Breast epithelium (tissue), 4 donors: Measurements from ENCODE around the gene SFTA2. TPM values are rescaled to one million over a fixed set of nuclear protein-coding genes. Genes with fewer than 3 reads are reported as not detected.
A peak's percentile ranks its signal among the peaks of the same experiment; 100 is the strongest.

ENCODE experiments used
- DNase-seq, 2 donors: peaks; one replicate each; pipeline ENCODE4 v3.0.0-alpha.2; 2019; ENCODE audit warnings: low spot score in 2 of 2
- H3K27ac ChIP-seq, 2 donors: fragments of 200-600 bp; sonication (generic) in 1 of 2; one replicate each; pipeline ENCODE4 v1.5.1; 2016 to 2019; ENCODE audit warnings: mild to moderate bottlenecking in 1 of 2
- H3K27me3 ChIP-seq, 2 donors: fragments of 200-600 bp; sonication (generic) in 1 of 2; one replicate each; pipeline versions ENCODE4 v1.5.1 to v1.6.0; 2017 to 2019; ENCODE audit warnings: control low read depth in 1 of 2, mild to moderate bottlenecking in 1 of 2
- H3K36me3 ChIP-seq: fragments of 200-600 bp; one replicate; pipeline ENCODE4 v1.5.1; 2019
- H3K4me1 ChIP-seq, 2 donors: fragments of 200-600 bp; sonication (generic); one replicate each; pipeline ENCODE4 v1.5.1; 2016 to 2019; ENCODE audit warnings: control low read depth in 1 of 2
- H3K4me3 ChIP-seq, 3 donors: fragments of 200-600 bp; sonication (generic); 1 replicate in 2 of 3; 2 replicates in 1 of 3; pipeline ENCODE4 v1.5.1; 2016 to 2019; ENCODE audit warnings: mild to moderate bottlenecking in 3 of 3, moderate library complexity in 2 of 3
- H3K9me3 ChIP-seq, 2 donors: fragments of 200-600 bp; sonication (generic) in 1 of 2; one replicate each; pipeline ENCODE4 v1.5.1; 2016 to 2019; ENCODE audit warnings: control low read depth in 1 of 2
- POLR2A ChIP-seq: fragments of 450-650 bp; IDR thresholded peaks from one replicate; pipeline ENCODE4 v1.6.1; 2016; ENCODE audit warnings: antibody characterized with exemption, mild to moderate bottlenecking, moderate library complexity
- POLR2AphosphoS5 ChIP-seq, 3 donors: sonication (generic); formaldehyde crosslinking; IDR thresholded peaks; one replicate each; pipeline ENCODE4 v1.6.1; 2017; ENCODE audit warnings: antibody characterized with exemption in 3 of 3
- intact Hi-C: fragments of 100-400 bp; cut with DNase I; formaldehyde crosslinking; loops from one replicate; pipeline ENCODE4 v1.15.1; 2023; ENCODE audit warnings: low total_unique reads
- total RNA-seq, 3 donors: library from RNA; depleted of rRNA; stranded (reverse); fragments of >200 nt; gene quantifications; one replicate each; pipeline ENCODE4 v1.1.0, GENCODE V29; 2016
- TF ChIP-seq, protein P1 (sequence below), 3 donors: fragments of 450-650 bp; IDR thresholded peaks; one replicate each; pipeline ENCODE4 v1.5.1; 2016 to 2017; ENCODE audit warnings: antibody characterized with exemption in 3 of 3, mild to moderate bottlenecking in 3 of 3, moderate library complexity in 3 of 3

SFTA2 gene
- total RNA-seq, 3 donors from 2014 or later: not detected

DNA sequence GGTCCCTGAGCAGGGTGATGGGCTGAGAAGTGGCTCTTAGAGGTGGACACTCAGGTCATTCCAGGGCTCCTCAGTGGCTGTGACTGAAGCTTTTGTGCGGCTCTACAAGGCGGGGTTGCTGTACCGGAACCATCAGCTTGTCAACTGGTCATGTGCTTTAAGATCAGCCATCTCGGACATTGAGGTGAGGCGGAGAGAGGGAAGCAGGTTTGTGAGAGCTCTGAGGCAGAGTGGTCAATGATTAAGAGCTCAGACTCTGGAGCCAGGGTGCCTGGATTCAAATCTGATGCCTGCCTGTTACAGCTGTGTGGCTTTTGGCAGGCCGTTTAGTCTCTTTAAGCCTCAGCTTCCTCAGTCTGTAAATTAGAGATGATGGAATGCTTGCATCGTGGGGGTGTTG, 14.9 kb downstream of the SFTA2 start:
- intact Hi-C loops: loop anchor here (10.0 kb wide), 1 partner anchor 158 kb away; no protein-coding TSS in a partner anchor
- H3K36me3 ChIP-seq: no peaks in the 10 kb centered on the region

DNA sequence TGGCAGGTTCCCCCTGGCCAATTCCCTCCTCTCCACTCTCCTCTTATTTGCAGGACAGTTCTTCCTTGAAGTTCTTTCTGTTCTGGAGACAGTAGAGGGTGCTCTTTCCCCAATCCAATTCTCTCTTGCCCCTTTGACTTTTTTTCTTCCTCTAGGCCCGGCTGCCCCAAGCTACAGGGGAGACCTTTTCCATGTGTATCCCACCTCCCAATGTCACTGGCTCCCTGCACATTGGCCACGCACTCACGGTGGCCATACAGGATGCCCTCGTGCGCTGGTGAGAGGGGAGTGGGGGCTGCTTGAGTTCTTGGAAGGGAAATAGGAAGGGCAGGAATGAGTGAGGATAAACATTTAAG, 16.4 kb downstream of the SFTA2 start:
- TF ChIP-seq POLR2AphosphoS5 (IDR thresholded peaks at IDR 0.05) (peak in 1 of 3 donors; percentile 39), POLR2A (no peak)
- TF ChIP-seq, protein P1, sequence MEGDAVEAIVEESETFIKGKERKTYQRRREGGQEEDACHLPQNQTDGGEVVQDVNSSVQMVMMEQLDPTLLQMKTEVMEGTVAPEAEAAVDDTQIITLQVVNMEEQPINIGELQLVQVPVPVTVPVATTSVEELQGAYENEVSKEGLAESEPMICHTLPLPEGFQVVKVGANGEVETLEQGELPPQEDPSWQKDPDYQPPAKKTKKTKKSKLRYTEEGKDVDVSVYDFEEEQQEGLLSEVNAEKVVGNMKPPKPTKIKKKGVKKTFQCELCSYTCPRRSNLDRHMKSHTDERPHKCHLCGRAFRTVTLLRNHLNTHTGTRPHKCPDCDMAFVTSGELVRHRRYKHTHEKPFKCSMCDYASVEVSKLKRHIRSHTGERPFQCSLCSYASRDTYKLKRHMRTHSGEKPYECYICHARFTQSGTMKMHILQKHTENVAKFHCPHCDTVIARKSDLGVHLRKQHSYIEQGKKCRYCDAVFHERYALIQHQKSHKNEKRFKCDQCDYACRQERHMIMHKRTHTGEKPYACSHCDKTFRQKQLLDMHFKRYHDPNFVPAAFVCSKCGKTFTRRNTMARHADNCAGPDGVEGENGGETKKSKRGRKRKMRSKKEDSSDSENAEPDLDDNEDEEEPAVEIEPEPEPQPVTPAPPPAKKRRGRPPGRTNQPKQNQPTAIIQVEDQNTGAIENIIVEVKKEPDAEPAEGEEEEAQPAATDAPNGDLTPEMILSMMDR (IDR thresholded peaks at IDR 0.05): peak; percentile 45 to 67 (median 53)
- Histone ChIP-seq H3K27ac (peak overlapping the region; percentile 93 to 96), H3K27me3 (no peaks in the 10 kb centered on the region), H3K36me3 (no peaks in the 10 kb centered on the region), H3K4me1 (peaks cover 3 to 12% of the 10 kb centered on the region in 2 donors), H3K4me3 (no peak overlapping the region), H3K9me3 (no peaks in the 10 kb centered on the region)
- DNase-seq: no peak
- intact Hi-C loops: loop anchor here (10.0 kb wide), 1 partner anchor 159 kb away; no protein-coding TSS in a partner anchor

More for the DNA sequence above, 14.9 kb downstream of the SFTA2 start:
- Histone ChIP-seq H3K27ac (no peak overlapping the region), H3K4me3 (no peak overlapping the region), H3K9me3 (no peaks in the 10 kb centered on the region), H3K4me1 (peaks cover 3 to 12% of the 10 kb centered on the region in 2 donors), H3K27me3 (no peaks in the 10 kb centered on the region)
- TF ChIP-seq POLR2A: no peak
- TF ChIP-seq, protein P1 (IDR thresholded peaks at IDR 0.05): no peak
- TF ChIP-seq POLR2AphosphoS5 (IDR thresholded peaks at IDR 0.05): no peak
- no peak for DNase-seq

DNA sequence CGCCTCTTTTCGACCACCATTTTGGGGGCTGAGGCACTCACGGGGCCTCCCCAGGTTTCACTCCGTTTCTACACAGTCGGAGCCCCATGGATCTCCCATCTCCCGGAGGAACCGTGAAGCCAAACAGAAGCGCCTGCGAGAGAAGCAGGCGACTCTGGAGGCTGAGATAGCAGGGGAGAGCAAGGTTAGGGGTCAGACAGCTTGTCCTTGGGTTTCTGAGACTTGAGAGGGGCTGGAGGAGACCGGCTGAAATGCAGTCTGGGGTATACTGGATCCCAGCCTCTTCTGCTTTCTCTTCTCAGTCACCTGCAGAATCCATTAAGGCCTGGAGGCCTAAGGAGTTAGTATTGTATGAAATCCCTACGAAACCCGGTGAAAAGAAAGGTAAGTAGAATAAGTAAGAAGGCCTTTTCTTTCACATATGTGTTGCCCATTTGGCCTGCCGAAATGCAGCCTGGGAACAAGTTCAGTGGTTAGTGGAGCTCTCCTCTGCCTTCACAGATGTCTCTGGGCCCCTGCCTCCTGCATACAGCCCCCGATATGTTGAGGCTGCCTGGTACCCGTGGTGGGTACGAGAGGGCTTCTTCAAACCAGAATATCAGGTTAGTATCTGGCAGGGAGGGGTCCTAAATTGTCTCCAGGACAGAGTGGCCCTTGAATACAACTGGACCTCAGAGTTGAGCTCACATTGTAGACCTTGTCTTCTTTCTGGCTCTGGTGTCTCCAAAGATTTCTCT, 16.9 kb downstream of the SFTA2 start:
- peaks cover 3 to 12% of the 10 kb centered on the region in 2 donors for H3K4me1 ChIP-seq
- no peaks in the 10 kb centered on the region for H3K27me3 ChIP-seq
- DNase-seq: no peak
- H3K4me3 ChIP-seq: peak overlapping the region; percentile 51 to 77 (median 66)
- H3K9me3 ChIP-seq: no peaks in the 10 kb centered on the region
- TF ChIP-seq POLR2A (no peak), POLR2AphosphoS5 (IDR thresholded peaks at IDR 0.05) (no peak)
- TF ChIP-seq, protein P1 (IDR thresholded peaks at IDR 0.05): no peak
- peak overlapping the region; percentile 93 to 96 for H3K27ac ChIP-seq
- intact Hi-C loops: loop anchor here (10.0 kb wide), 1 partner anchor 160 kb away; no protein-coding TSS in a partner anchor
- H3K36me3 ChIP-seq: no peaks in the 10 kb centered on the region

DNA sequence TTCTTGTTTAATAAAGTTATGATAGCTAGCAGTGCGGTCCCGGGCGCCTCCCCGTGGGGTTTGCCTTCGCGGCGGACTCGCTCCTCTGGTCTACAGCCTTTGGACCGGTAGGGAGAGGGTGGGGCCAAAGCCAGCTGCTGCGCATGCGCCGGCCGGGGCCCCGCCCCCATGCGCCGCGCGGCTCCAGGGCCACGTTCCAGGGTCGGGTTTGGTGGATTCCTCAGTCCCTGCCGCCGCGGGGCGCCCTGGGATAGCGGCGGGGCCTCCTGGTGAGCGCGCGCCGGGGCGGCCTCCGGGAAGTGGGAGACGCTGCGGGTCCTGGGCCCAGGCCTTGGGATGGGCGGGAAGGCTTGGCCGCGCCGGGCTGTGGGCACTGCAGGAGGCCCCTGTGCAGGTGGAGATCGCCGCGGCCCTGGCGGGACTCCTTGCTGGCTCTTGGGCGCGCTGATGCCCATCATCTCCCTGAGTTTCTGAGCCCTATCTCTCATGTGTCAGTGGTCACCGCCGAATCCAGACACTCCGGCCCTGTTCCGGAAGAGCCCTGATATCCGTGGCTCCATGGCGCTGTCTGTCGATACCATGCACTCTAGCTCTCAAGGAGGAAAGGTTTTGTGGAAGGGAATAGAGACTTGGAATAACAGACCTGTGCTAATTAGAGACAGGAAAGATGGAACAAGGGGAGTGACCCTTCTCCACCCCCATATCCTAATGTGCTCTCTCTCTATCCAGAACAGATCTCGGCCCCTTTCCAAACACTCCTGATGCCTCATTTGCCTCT, 17.7 kb downstream of the SFTA2 start, which contains the start of gene VARS2:
TSS of gene VARS2 (plus strand) at position 163 of the 778 bp plus-strand sequence. CDS start at position 762, 599 bp downstream.
- Histone ChIP-seq H3K4me3 (peak within 1 kb of the TSS; percentile 51 to 77 (median 66)), H3K9me3 (no peaks in the 10 kb centered on the region), H3K27ac (peak within 1 kb of the TSS; percentile 93 to 96), H3K36me3 (no peaks in the 10 kb centered on the region), H3K4me1 (peaks cover 3 to 12% of the 10 kb centered on the region in 2 donors), H3K27me3 (no peaks in the 10 kb centered on the region)
- TF ChIP-seq POLR2AphosphoS5 (IDR thresholded peaks at IDR 0.05) (peak; percentile 73 to 83 (median 82)), POLR2A (peak; percentile 83)
- TF ChIP-seq, protein P1 (IDR thresholded peaks at IDR 0.05): peak in 1 of 3 donors; percentile 33
- peak; percentile 94 to 96 for DNase-seq
- intact Hi-C loops: loop anchor here (10.0 kb wide), 1 partner anchor 161 kb away; no protein-coding TSS in a partner anchor
